ENCODE measurements around the gene EPS8L1.
A peak's percentile ranks its signal among the peaks of the same experiment; 100 is the strongest.

EPS8L1 gene

GRCh38 chr19:55071913-55072312 lies 3.8 kb upstream of the EPS8L1 start:
- H3K4me3 ChIP-seq (replicated peaks; ENCODE audit: low read depth, low read length), result no peak overlapping the region
- TF ChIP-seq CTCF (IDR thresholded peaks at IDR 0.05; ENCODE audit: low read depth, low read length, missing control alignments), result no peak
- no peak for DNase-seq (ENCODE audit: extremely low read depth, low read depth)

GRCh38 chr19:55076321-55076720 lies 652 bp downstream of the EPS8L1 start:
- H3K4me3 ChIP-seq (replicated peaks; ENCODE audit: low read depth, low read length), result no peak overlapping the region
- no peak for DNase-seq (ENCODE audit: extremely low read depth, low read depth)
- no peak for TF ChIP-seq CTCF (IDR thresholded peaks at IDR 0.05; ENCODE audit: low read depth, low read length, missing control alignments)

- no peak for TF ChIP-seq CTCF (IDR thresholded peaks at IDR 0.05; ENCODE audit: low read depth, low read length, missing control alignments)
- DNase-seq (ENCODE audit: extremely low read depth, low read depth), result no peak
- no peak overlapping the region for H3K4me3 ChIP-seq (replicated peaks; ENCODE audit: low read depth, low read length)
Measured at GRCh38 chr19:55077106-55077505, 1.4 kb downstream of the EPS8L1 start.

DNA sequence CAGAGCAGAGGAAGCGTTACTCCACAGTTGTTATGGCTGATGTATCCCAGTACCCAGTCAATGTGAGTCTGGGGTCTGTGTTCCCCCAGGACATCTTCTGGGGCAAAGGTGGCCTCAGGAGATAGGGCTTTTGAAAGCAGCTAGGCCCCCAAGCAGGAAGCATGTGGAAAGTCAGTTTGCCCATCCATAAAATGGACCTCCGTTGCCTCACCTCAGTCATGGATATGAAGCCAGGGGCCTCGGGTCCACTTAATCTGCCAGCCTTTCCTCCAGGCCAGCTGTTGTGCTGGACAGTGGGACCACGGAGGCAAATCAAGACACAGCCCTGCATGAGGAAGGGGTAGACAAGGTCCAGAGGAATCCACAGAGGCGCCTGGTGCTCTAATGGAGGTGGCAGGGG lies 3.3 kb downstream of the EPS8L1 start:
- H3K4me3 ChIP-seq (replicated peaks; ENCODE audit: low read depth, low read length), result no peak overlapping the region
- no peak for TF ChIP-seq CTCF (IDR thresholded peaks at IDR 0.05; ENCODE audit: low read depth, low read length, missing control alignments)
- DNase-seq (ENCODE audit: extremely low read depth, low read depth), result no peak

- no peak overlapping the region for H3K4me3 ChIP-seq (replicated peaks; ENCODE audit: low read depth, low read length)
- DNase-seq (ENCODE audit: extremely low read depth, low read depth), result no peak
- TF ChIP-seq CTCF (IDR thresholded peaks at IDR 0.05; ENCODE audit: low read depth, low read length, missing control alignments), result no peak
Measured at GRCh38 chr19:55079400-55080038, 3.9 kb downstream of the EPS8L1 start.

DNA sequence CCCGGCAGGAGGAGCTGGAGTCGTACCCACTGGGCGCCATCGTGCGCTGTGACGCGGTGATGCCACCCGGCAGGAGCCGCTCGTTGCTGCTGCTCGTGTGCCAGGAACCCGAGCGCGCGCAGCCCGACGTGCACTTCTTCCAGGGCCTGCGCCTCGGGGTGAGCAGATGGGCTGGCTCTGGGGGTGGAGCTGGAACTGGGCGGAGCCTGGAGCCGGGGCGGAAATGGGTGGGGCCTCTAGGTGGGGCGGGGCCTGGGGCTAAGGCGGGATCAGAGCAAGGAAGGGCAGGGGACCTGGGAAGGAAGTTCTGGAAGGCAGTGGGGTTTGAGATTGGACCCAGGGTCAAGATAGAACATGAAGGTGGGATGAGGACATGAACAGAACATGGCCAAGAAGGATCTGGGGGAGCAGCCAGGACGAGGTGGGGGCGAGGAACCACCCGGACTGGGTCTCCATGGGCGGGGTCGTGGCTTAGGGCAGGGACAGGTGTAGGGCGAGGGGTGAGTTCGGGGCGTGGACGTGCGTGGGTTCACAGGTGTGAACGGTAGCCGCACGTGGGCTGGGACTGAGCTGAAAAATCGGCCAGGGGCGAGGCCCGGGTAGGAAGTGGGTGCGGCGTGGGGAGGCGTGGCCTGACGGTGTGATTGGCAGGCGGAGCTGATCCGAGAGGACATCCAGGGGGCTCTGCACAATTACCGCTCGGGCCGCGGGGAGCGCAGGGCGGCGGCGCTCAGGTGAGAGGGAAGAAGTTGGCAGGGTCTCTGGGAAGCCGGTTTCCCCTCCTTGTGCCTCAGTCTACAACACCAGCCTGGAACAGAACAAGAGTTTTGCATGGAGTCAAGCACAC lies 4.7 kb downstream of the EPS8L1 start:
- no peak for TF ChIP-seq CTCF (IDR thresholded peaks at IDR 0.05; ENCODE audit: low read depth, low read length, missing control alignments)
- H3K4me3 ChIP-seq (replicated peaks; ENCODE audit: low read depth, low read length), result peak overlapping the region; percentile 38
- DNase-seq (ENCODE audit: extremely low read depth, low read depth), result no peak

All from HFF-Myc (cell line).